Stimulated activated CD8-positive, alpha-beta memory T cell treated with anti-CD3 and anti-CD28 coated beads, Interleukin-15, amount 100 ng/mL, for 1 hour (primary cell): Measurements from ENCODE around the gene CDK14.

Experiments used
- DNase-seq: peaks from one replicate; pipeline ENCODE4 v3.0.0-alpha.2; 2020; ENCODE audit warnings: low read depth

CDK14 gene

GRCh38 chr7:91005841-91006240 is 409.7 kb downstream of the CDK14 start:
- DNase-seq, result no peak

DNA sequence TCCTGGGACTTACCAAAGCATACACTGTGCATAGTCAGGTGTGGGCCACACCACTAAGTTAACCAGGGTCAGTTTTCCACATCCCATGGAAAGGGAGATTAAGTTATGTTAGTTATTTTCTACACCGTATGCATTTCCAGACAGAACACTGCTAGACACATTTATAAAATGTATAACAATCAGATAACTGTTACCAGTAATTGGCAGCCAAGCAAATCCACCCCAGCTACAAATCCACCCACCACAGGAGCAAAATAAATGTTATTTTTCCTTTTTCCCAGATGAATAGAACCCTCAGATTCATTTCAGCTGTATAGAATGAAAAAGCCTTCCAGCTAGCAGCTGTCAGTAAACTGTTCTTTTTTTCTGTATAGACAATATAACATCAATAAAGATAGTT is 411.2 kb downstream of the CDK14 start:
- no peak for DNase-seq

- DNase-seq, result no peak
Observed at GRCh38 chr7:91013078-91013477, 417.0 kb downstream of the CDK14 start.

DNA sequence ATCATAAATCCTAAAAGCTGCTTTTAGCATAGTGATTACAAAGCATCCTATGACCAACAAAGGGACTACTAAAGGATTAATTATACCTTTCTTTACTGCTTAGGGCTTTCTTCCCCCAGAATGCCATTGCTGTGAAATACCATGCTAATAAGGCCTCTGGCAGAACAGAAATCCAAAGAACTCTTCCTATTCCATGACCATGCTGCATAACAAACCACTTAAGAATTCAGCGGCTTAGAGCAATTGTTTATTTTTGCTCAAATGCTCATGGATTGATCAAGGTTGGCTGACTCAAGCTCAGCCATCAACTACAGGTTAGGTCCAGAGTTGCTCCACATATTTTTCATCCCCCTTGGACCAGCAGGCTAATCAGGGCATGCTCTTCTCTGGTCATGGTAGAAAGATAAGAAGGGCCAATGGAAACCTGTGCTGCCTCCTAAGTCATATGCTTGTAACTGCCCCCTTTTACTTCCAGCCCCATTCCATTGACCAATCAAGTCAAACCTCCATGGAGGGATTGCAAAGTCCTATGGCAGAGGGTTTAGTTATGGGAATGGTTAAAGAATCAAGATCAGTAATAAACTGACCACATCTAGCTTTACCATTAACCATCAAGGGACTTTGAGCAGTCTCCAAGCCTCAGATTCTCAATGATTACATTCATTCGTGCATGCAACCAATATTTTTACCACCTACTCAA is 423.7 kb downstream of the CDK14 start:
- DNase-seq, result no peak

- no peak for DNase-seq
Observed at GRCh38 chr7:91020636-91021385, 424.7 kb downstream of the CDK14 start.

DNA sequence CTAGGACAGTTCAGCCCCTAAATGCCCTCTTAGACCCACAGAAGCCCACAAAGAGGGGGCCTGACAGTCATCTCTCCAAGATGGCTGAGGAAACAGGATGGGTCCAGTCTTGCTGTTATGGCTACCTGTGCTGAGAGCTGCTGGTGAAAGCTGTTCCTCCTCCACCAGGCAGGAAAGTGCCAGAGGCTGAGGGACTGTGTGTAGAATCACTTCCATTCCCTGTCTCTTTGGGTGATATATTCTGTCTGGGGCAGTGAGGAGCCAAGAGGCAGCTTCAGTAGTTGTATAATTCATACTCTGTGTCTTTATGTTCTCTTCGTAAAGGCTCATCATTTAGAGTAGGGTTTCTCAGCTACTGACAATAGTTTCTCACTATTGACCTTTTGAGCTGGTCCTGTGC is 425.8 kb downstream of the CDK14 start:
- no peak for DNase-seq

DNA sequence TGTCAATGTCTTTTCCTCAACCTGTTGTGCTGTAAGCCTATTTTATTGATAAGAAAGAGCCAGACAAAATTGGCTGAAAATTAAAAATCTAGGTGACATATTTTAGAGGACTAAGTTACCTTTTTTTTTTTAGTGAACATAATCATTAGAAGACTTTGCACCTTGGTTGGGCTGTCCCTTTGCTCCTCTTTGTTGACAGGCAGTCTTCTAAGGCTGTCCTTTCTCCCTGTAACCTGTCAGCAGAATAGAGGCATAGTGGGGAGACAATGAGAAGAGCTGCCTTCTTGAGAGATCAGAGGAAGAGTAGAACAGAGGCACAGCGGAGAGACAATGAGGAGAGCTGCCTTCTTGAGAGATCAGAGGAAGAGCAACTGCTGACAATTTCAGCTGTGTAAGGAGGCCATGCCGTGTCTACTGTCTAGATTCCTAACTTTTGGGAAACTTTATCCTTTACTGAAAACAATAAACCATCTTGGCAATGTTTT is 429.8 kb downstream of the CDK14 start:
- DNase-seq, result no peak

DNA sequence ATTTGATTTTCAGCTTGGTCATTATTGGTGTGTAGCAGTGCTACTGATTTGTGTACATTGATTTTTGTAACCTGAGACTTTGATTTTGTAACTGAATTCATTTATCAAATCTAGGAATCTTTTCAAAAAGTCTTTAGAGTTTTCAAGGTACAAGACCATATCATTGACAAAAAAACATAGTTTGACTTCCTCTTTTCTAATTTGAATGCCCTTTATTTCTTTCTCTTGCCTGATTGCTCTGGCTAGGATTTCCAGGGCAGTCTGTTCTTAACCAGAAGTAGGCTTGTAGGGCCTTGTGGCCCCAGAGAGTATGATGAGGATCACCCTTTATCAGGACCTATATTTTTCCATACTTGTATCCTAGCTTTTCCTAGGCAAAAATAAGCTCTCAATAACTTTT is 433.6 kb downstream of the CDK14 start:
- no peak for DNase-seq

DNA sequence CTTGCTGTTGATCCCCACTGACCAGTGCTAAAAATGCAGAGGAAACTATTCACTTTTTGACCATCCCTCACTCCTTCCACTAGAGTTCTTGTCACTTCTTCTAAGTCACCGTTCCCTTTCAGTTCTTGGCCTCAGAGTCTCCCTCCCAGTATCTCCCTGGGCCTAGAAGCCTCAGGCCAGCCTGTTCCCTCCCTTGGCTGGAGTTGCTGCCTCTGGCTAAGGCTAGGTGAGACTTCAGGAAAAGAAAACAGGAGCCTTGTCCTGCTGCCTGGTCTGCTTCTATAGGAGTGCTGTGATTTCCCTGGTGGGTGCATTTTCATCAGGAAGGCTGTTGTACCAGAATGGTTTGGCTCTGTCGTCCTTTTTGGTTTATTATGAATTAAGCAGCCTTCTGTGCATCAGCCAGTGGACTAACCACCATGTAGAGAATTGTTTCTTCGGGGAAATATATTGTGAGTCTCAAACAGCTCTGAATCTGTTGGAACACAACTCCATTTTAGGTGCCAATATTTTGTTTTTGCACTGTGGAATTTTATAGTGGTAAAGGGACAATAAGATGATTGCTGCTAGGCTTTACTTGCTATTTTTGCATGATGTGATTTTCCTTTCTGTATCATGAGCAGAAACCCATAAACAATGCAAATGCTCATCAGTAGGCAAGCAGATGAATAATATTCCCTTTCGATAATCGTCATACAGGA is 434.7 kb downstream of the CDK14 start:
- DNase-seq, result no peak

- DNase-seq, result no peak
Observed at GRCh38 chr7:91031757-91032156, 435.6 kb downstream of the CDK14 start.

DNA sequence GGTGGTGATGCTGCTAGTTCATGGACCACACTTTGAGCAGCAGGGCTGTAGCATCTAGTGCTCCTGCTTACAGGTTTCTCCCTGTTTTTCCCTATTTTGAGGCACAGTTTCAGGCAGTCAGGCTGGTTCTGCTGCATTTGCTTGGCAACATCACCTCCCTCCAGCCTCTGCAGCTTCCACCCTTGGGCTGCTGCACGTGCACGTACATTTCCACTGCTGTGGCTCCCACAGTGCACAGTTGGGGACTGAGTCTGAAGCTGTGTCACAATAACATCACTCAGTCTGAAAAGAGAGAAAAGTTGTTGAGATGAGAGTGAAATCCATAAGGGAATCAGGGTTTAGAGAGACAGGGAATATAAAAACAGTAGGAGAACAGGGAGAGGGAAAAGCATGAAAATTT is 437.5 kb downstream of the CDK14 start:
- DNase-seq, result no peak

GRCh38 chr7:91034459-91035368 is 438.6 kb downstream of the CDK14 start:
- DNase-seq, result no peak

GRCh38 chr7:91039033-91039432 is 442.9 kb downstream of the CDK14 start:
- no peak for DNase-seq

DNA sequence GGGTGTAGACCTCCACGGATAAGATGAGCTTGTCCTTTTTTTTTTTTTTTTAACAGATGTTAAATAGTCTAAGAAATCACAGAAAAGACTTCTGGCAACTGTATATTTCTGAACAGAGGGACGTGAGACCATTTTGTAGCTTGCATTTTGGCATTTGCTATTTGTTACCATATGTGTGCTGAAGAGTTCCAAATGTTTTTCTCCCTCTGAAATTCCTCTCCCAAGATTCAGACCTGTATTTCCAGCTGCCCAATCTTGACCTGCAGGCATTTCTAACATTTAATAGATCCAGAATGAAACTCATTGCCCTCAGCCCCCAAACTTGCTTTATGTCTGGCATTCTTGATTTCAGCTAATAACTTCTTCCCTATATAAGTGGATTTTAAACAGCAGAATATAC is 445.0 kb downstream of the CDK14 start:
- DNase-seq, result no peak

DNA sequence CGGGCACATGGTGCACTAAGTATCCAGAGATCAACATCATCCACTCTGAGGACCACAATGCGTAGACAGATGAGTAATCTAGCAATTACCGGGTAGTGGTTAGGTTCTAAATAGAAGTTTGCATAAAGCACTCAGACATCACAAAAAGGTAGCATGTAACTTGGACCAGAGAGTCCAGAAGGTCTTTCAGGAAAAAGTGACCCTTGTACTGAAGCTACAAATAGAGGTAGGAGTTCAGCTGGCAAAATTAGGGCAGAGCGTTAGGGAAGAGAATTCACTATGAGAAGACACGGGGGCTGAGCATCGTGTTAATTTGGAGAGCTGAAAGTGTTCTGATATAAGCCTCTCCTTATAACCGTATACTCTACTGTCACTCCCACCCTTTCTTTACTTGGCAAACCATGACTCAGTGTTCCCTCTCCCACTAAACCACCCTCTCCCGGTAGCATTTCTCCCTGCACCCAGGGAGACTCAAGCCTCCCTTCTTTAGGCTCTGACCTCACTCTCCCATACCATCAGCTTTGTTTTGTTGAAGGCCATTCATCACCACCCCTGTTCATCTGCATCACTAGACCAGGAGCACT is 445.9 kb downstream of the CDK14 start:
- DNase-seq, result no peak

- DNase-seq, result no peak
Observed at GRCh38 chr7:91043186-91043585, 447.1 kb downstream of the CDK14 start.

GRCh38 chr7:91043924-91044645 is 448.0 kb downstream of the CDK14 start:
- DNase-seq, result no peak

DNA sequence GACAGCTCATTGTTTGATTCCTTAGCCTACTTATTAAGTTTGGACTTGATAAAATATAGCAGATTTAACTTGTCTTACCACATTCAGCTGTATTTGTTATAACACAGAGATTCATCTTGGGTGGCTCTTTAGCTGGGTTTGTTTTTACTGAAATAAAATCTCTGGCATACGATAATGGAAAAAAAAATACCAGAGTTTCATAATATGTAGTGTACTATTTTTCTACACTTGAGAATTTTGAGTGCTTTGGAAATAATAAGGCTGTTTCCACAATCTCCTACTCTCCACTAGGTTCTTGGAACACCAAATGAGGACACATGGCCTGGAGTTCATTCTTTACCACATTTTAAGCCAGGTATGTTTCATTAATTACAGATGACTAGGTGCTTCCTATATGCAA is 449.5 kb downstream of the CDK14 start:
- no peak for DNase-seq

- no peak for DNase-seq
Observed at GRCh38 chr7:91046322-91047089, 450.4 kb downstream of the CDK14 start.

- no peak for DNase-seq
Observed at GRCh38 chr7:91047636-91048035, 451.5 kb downstream of the CDK14 start.
